Thyroid gland (tissue), 4 donors: ENCODE results near the gene IFNA8. TPM values are rescaled to one million over a fixed set of nuclear protein-coding genes. Genes with fewer than 3 reads are reported as not detected.

Experiments used
- DNase-seq, 2 donors: peaks; one replicate each; pipeline ENCODE4 v3.0.0-alpha.2; 2019
- H3K27ac ChIP-seq, 3 donors: fragments of 200-600 bp; sonication (generic); 1 replicate in 2 of 3; 2 replicates in 1 of 3; pipeline ENCODE4 v1.5.1; 2016 to 2019; ENCODE audit warnings: mild to moderate bottlenecking in 1 of 3, moderate library complexity in 1 of 3
- H3K27me3 ChIP-seq: fragments of 200-600 bp; sonication (generic); one replicate; pipeline ENCODE4 v1.5.1; 2019
- H3K36me3 ChIP-seq, 2 donors: fragments of 200-600 bp; sonication (generic); one replicate each; pipeline ENCODE4 v1.5.1; 2016 to 2019
- H3K4me1 ChIP-seq, 2 donors: fragments of 200-600 bp; sonication (generic); one replicate each; pipeline ENCODE4 v1.5.1; 2017 to 2019
- H3K4me3 ChIP-seq, 3 donors: fragments of 200-600 bp; sonication (generic); replicated peaks in 1 of 3; 1 replicate in 2 of 3; 2 replicates in 1 of 3; pipeline ENCODE4 v1.5.1; 2016; ENCODE audit warnings: mild to moderate bottlenecking in 1 of 3
- H3K9me3 ChIP-seq: fragments of 200-600 bp; sonication (generic); one replicate; pipeline ENCODE4 v1.5.1; 2017
- CTCF ChIP-seq, 6 experiments: fragments of 200-600 bp in 3 of 6; fragments of 450-650 bp in 3 of 6; sonication (generic) in 3 of 6; IDR thresholded peaks; one replicate each; pipeline ENCODE4 v1.5.1; 2016 to 2019; ENCODE audit warnings: antibody characterized with exemption in 6 of 6, mild to moderate bottlenecking in 2 of 6, inconsistent platforms in 1 of 6, moderate library complexity in 1 of 6
- POLR2A ChIP-seq, 2 donors: fragments of 450-650 bp; IDR thresholded peaks; one replicate each; pipeline ENCODE4 v1.6.1; 2017; ENCODE audit warnings: antibody characterized with exemption in 2 of 2, mild to moderate bottlenecking in 2 of 2, moderate library complexity in 1 of 2
- WGBS, 2 donors: methylation state at CpG; one replicate each; pipeline ENCODE4 v1.1.5; 2017; 5-methylcytosine and 5-hydroxymethylcytosine counted together
- intact Hi-C: fragments of 100-400 bp; cut with DNase I; formaldehyde crosslinking; loops from one replicate; pipeline ENCODE4 v1.15.1; 2023
- total RNA-seq, 4 donors: library from RNA; depleted of rRNA; stranded (reverse); fragments of >200 nt; gene quantifications; one replicate each; pipeline ENCODE4 v1.2.3, GENCODE V29; 2016

IFNA8 gene
- total RNA-seq, 4 donors from 2014 or later: not detected

DNA sequence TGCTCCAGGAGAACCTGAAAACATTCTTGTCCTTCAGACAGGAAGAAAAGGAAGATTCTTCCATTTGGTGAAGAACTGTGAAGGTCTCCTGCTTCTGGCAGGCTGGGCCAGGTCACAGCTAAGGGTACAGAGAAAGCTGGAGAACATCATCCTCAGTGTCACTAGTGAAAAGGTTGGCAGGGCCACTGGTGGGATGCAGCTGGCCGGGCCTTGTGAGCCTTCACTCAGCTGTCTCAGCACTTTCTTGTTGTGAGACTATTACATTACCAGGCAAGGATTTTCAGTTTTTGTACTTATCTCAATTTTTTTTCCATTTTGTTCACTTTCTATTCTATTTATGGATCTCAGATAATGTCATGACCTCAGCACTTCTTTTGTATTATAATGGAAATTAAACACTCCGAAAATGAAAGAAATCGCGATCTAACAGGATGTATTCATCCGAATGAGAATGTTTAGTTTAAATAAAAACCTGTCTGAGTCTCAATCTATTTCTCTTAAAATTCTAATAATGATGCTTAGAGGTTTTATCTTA, 9.9 kb upstream of the IFNA8 start:
- Histone ChIP-seq H3K27me3 (peaks cover 9% of the 10 kb centered on the region), H3K36me3 (no peaks in the 10 kb centered on the region), H3K27ac (no peak overlapping the region), H3K4me3 (no peak overlapping the region), H3K4me1 (peaks cover 7 to 11% of the 10 kb centered on the region in 2 donors), H3K9me3 (no peaks in the 10 kb centered on the region)
- intact Hi-C loops: loop anchor here (10.0 kb wide), 1 partner anchor 144 kb away; no protein-coding TSS in a partner anchor
- WGBS, 2 donors: 88 to 89% methylated on average over 5 of the region's 5 CpGs
- TF ChIP-seq CTCF (IDR thresholded peaks at IDR 0.05): no peak
- TF ChIP-seq POLR2A (IDR thresholded peaks at IDR 0.05): no peak
- no peak for DNase-seq

DNA sequence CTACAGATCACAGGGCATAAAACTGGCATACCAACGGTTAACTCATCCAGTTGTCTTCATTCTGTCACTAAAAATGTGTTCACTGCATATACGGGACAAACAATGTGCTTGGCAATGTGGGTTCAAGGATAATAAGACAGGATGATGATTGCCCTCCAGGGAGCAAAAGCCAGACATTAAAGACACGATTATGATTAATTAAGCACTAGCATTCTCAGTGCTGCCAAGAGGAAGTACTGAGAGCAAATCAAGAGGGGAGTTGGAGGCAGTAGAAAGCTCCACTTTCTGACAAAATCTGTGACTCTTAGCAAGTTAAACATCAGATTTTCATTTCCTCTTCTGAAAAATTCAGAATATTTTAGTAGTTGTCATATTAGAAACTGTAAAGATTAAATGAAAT, 9.0 kb upstream of the IFNA8 start:
- intact Hi-C loops: loop anchor here (10.0 kb wide), 1 partner anchor 145 kb away; no protein-coding TSS in a partner anchor
- no peaks in the 10 kb centered on the region for H3K36me3 ChIP-seq
- peaks cover 7 to 11% of the 10 kb centered on the region in 2 donors for H3K4me1 ChIP-seq
- no peak overlapping the region for H3K4me3 ChIP-seq
- WGBS, 2 donors: 64 to 65% methylated on average over 3 of the region's 3 CpGs
- H3K9me3 ChIP-seq: no peaks in the 10 kb centered on the region
- TF ChIP-seq POLR2A (IDR thresholded peaks at IDR 0.05) (no peak), CTCF (IDR thresholded peaks at IDR 0.05) (no peak)
- DNase-seq: no peak
- no peak overlapping the region for H3K27ac ChIP-seq
- peaks cover 8% of the 10 kb centered on the region for H3K27me3 ChIP-seq

- Histone ChIP-seq H3K4me3 (no peak overlapping the region), H3K4me1 (peaks cover 6 to 7% of the 10 kb centered on the region in 2 donors), H3K36me3 (no peaks in the 10 kb centered on the region), H3K27me3 (peaks cover 5% of the 10 kb centered on the region), H3K27ac (no peak overlapping the region), H3K9me3 (no peaks in the 10 kb centered on the region)
- WGBS, 2 donors: 4 to 5% methylated on average over 15 to 49 of the region's 53 CpGs
- intact Hi-C loops: no loop called here
- no peak for TF ChIP-seq POLR2A (IDR thresholded peaks at IDR 0.05)
- TF ChIP-seq CTCF (IDR thresholded peaks at IDR 0.05): no peak
- DNase-seq: no peak
Measured at GRCh38 chr9:21402386-21403251, 6.3 kb upstream of the IFNA8 start.

DNA sequence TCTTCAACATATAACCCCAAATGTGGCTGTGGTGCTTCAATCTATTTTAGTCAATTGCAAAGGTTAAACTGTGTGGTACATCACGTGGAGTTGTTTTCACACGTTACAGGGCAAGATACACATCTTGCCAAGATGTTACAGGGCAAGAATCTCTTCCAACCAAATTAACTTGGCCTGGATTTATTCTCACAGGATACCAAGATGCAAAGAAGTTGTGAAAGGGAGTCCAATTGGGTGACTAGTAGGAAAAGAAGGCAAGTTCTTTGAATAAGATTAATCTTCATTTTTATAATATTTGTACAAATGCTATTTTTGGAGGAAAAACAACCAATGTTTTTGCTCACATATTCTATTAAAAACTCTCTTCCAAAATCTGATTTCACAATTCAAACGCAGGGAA, 4.8 kb upstream of the IFNA8 start:
- no peak for DNase-seq
- no peaks in the 10 kb centered on the region for H3K9me3 ChIP-seq
- intact Hi-C loops: no loop called here
- H3K27ac ChIP-seq: no peak overlapping the region
- H3K27me3 ChIP-seq: peaks cover 5% of the 10 kb centered on the region
- H3K4me3 ChIP-seq: no peak overlapping the region
- WGBS, 2 donors: 83 to 85% methylated on average over 3 of the region's 3 CpGs
- TF ChIP-seq CTCF (IDR thresholded peaks at IDR 0.05) (no peak), POLR2A (IDR thresholded peaks at IDR 0.05) (no peak)
- H3K36me3 ChIP-seq: no peaks in the 10 kb centered on the region
- peaks cover 6 to 7% of the 10 kb centered on the region in 2 donors for H3K4me1 ChIP-seq

DNA sequence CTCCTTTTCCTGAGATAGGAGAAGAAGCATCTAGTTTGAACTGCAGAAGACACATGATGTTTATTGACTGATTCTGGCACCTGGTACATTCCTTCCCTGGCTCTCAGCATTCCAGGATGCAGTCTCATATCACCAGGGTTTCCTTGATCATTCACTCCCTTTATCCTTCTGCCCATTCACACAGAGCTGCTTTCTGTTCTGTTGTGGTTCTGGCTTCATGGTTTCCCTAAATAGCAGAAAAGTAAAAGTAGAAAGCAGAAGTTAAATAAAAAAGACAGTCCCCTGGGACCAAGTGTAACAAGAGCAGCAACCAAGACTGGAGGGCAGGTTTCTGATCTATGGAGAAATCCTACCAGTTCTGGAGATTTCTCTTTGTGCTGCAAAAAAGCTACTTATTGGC, 3.2 kb downstream of the IFNA8 start:
- no peaks in the 10 kb centered on the region for H3K27me3 ChIP-seq
- TF ChIP-seq POLR2A (IDR thresholded peaks at IDR 0.05) (no peak), CTCF (IDR thresholded peaks at IDR 0.05) (no peak)
- no peaks in the 10 kb centered on the region for H3K9me3 ChIP-seq
- H3K4me3 ChIP-seq: no peak overlapping the region
- no peaks in the 10 kb centered on the region for H3K4me1 ChIP-seq
- H3K27ac ChIP-seq: no peak overlapping the region
- no peaks in the 10 kb centered on the region for H3K36me3 ChIP-seq
- intact Hi-C loops: no loop called here
- no peak for DNase-seq
